ENCODE measurements around the gene PLEK. TPM values are rescaled to one million over a fixed set of nuclear protein-coding genes. Genes with fewer than 3 reads are reported as not detected.

Gene PLEK
- total RNA-seq, 4 donors from 2014 or later: 0.68 to 4.7 (median 2.2) TPM

GRCh38 chr2:68403199-68403644 is 38.1 kb downstream of the PLEK start:
- ATAC-seq: no peak
- intact Hi-C loops (cut with DNase I; ENCODE audit: low total_unique reads): no loop called here
- Histone ChIP-seq H3K4me3 (no peak overlapping the region), H3K4me1 (no peaks in the 10 kb centered on the region), H3K36me3 (no peaks in the 10 kb centered on the region), H3K27ac (no peak overlapping the region), H3K27me3 (no peaks in the 10 kb centered on the region), H3K9me3 (no peaks in the 10 kb centered on the region)
- in situ Hi-C loops (cut with MboI; ENCODE audit: low sequenced_read_pairs in 4 of 4): no loop called here
- DNase-seq: no peak
- TF ChIP-seq, protein P1, sequence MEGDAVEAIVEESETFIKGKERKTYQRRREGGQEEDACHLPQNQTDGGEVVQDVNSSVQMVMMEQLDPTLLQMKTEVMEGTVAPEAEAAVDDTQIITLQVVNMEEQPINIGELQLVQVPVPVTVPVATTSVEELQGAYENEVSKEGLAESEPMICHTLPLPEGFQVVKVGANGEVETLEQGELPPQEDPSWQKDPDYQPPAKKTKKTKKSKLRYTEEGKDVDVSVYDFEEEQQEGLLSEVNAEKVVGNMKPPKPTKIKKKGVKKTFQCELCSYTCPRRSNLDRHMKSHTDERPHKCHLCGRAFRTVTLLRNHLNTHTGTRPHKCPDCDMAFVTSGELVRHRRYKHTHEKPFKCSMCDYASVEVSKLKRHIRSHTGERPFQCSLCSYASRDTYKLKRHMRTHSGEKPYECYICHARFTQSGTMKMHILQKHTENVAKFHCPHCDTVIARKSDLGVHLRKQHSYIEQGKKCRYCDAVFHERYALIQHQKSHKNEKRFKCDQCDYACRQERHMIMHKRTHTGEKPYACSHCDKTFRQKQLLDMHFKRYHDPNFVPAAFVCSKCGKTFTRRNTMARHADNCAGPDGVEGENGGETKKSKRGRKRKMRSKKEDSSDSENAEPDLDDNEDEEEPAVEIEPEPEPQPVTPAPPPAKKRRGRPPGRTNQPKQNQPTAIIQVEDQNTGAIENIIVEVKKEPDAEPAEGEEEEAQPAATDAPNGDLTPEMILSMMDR (IDR thresholded peaks at IDR 0.05 in 4 of 5, conservative IDR thresholded peaks at IDR 0.05 in 1 of 5): no peak
- no peak for TF ChIP-seq POLR2A (IDR thresholded peaks at IDR 0.05)

GRCh38 chr2:68404164-68404563 is 39.1 kb downstream of the PLEK start:
- ATAC-seq: no peak
- intact Hi-C loops (cut with DNase I; ENCODE audit: low total_unique reads): no loop called here
- Histone ChIP-seq H3K27me3 (no peaks in the 10 kb centered on the region), H3K36me3 (no peaks in the 10 kb centered on the region), H3K4me1 (no peaks in the 10 kb centered on the region), H3K27ac (no peak overlapping the region), H3K4me3 (no peak overlapping the region), H3K9me3 (no peaks in the 10 kb centered on the region)
- DNase-seq: no peak
- in situ Hi-C loops (cut with MboI; ENCODE audit: low sequenced_read_pairs in 4 of 4): no loop called here
- TF ChIP-seq POLR2A (IDR thresholded peaks at IDR 0.05): no peak
- TF ChIP-seq, protein P1 (IDR thresholded peaks at IDR 0.05 in 4 of 5, conservative IDR thresholded peaks at IDR 0.05 in 1 of 5): no peak

- DNase-seq (no peak), ATAC-seq (no peak)
- H3K4me3 ChIP-seq: no peak overlapping the region
- no peaks in the 10 kb centered on the region for H3K4me1 ChIP-seq
- H3K27me3 ChIP-seq: no peaks in the 10 kb centered on the region
- no peaks in the 10 kb centered on the region for H3K9me3 ChIP-seq
- no peak overlapping the region for H3K27ac ChIP-seq
- TF ChIP-seq, protein P1 (IDR thresholded peaks at IDR 0.05 in 4 of 5, conservative IDR thresholded peaks at IDR 0.05 in 1 of 5): no peak
- no peak for TF ChIP-seq POLR2A (IDR thresholded peaks at IDR 0.05)
- no peaks in the 10 kb centered on the region for H3K36me3 ChIP-seq
- intact Hi-C loops (cut with DNase I; ENCODE audit: low total_unique reads) (no loop called here), in situ Hi-C loops (cut with MboI; ENCODE audit: low sequenced_read_pairs in 4 of 4) (no loop called here)
Measured at GRCh38 chr2:68404893-68405799, 40.1 kb downstream of the PLEK start.

- intact Hi-C loops (cut with DNase I; ENCODE audit: low total_unique reads) (no loop called here), in situ Hi-C loops (cut with MboI; ENCODE audit: low sequenced_read_pairs in 4 of 4) (no loop called here)
- ATAC-seq (no peak), DNase-seq (no peak)
- no peaks in the 10 kb centered on the region for H3K36me3 ChIP-seq
- no peaks in the 10 kb centered on the region for H3K4me1 ChIP-seq
- TF ChIP-seq POLR2A (IDR thresholded peaks at IDR 0.05): no peak
- TF ChIP-seq, protein P1 (IDR thresholded peaks at IDR 0.05 in 4 of 5, conservative IDR thresholded peaks at IDR 0.05 in 1 of 5): no peak
- no peaks in the 10 kb centered on the region for H3K9me3 ChIP-seq
- no peak overlapping the region for H3K27ac ChIP-seq
- no peak overlapping the region for H3K4me3 ChIP-seq
- no peaks in the 10 kb centered on the region for H3K27me3 ChIP-seq
Measured at GRCh38 chr2:68411397-68412126, 46.5 kb downstream of the PLEK start.
